Activated CD8-positive, alpha-beta memory T cell treated with anti-CD3 and anti-CD28 coated beads, Interleukin-2, amount 50 U/mL, for 1 hour (primary cell): ENCODE data around the gene HSPA6.
A peak's percentile ranks its signal among the peaks of the same experiment; 100 is the strongest.
"Not testable (repeated sequence)": the region's sequence is repeated elsewhere in the genome, so short reads cannot be mapped to it uniquely, and the experiment has no call there.

Source experiments
- DNase-seq: peaks from one replicate; pipeline ENCODE4 v3.0.0-alpha.2; 2020; ENCODE audit errors: extremely low read depth

HSPA6 gene

DNA sequence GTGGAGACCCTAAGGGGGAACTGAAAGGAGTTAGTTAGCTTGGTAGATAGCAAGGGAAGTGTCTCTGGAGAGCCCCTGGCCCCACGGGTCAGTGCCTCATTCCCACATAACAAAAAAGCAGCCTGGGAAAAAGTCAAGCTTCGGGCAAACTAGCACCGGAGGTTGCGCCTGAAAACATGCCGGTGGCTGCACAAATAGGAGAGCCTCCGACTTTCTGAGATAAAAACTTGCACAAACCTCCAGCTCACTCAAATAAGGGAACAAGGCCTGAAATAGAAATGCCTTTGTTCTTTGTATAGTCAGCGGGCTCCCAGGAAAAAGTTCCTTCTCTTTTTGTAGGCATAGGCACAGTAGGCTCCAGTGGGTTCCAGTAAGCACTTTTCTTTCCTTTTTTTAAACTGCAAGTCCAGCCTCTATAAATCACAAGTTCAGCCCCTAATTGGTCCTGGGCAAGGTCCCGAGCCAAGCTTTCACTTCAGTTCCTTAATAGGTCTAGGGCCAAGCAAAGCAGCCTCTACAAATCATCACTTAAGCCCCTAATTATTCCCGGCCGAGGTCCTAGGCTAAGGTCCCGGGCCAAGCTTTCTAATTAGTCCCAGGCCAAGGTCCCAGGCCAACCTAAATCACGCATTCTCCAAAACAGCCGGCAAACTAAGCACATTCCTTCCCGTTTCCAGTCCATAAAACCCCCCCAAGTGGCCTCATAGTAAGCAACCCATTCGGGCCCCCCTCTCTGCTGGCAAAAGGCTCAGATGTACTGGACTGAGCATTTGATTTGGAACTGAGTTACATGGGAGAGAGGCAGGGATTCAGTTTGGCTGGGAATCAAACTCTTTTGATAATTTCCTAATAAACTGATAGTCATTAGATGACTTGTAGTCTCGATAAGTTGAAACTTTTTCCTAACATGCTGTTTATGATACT is 8.6 kb downstream of the HSPA6 start:
- not testable (repeated sequence) for DNase-seq

DNA sequence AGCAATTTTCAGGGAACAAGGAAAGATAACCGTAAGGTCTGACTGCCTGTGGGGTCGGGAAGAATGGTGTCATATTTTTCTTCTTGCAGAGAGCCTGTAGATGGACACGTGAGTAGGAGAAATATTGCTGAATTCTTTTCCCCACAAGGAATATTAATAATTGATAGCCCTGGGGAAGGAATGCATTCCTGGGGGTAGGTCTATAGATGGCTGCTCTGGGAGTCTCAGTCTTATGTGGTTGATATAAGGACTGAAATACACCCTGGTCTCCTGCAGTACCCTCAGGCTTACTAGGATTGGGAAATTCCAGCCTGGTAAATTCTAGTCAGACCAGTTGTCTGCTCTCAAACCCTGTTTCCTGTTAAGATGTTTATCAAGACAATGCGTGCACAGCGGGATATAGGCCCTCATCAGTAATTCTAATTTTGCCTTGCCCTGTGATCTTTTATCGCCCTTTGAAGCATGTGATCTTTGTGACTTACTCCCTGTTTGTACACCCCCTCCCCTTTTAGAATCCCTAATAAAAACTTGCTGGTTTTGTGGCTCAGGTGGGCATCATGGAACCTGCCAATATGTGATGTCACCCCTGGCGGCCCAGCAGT is 12.8 kb downstream of the HSPA6 start:
- DNase-seq: not testable (repeated sequence)

- DNase-seq: not testable (repeated sequence)
These were observed 14.7 kb downstream of the HSPA6 start for GRCh38 chr1:161538925-161539479.

DNA sequence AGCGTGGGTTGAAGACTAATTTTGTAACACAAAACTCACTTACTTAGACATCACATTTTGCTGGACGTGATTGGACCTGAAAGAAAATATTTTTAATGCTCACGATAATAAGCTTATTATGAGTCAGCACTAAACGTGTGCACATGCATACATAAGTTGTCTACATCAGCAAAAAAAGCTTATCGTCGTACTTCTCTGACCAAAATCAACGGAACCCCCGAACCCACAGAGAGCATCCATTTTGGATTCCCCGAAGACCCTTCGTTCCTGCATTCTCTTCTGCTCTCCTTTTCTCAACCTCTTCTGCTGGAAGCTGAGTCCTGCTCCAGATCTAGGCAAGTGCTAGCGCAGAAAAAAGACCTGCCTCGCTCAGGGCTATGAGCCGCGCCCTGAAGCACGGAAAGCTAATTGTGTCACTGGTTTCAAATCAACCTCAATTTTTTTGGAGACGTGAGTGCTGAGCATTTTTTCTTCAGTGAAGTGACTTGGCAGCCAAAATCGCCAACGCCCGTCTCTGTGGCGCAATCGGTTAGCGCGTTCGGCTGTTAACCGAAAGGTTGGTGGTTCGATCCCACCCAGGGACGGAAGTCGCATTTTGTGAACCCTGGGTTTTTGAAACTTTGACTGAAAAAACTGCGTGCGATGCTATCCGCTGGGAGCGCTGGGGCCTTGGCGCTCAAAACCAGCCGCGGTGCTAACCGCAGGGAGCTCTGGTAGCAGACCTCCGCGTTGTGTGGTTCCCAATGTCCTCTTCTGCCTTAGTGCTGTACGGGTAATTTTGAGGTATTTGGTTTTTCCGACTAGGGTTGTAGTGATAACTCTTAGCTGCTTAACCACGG is 15.6 kb downstream of the HSPA6 start:
- DNase-seq: peak; percentile 64

DNA sequence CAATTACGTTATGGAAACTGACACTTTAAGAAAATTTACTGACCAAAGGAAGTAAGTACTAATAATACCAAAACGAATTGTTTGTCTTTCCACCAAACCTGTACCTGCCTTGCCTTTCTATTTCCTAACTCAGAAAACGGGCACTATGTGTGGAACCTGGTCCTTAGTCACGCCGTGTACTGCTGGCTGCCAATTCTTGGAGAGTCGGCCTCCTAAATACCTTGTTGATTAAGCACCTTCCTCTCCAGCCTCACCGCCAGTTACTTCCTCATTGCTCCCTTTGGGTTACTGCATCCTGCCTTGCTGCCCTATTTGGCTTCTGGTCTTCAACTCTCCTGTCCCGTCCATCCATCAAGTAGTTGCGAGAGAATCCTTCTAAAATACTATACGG is 16.2 kb downstream of the HSPA6 start:
- not testable (repeated sequence) for DNase-seq

DNA sequence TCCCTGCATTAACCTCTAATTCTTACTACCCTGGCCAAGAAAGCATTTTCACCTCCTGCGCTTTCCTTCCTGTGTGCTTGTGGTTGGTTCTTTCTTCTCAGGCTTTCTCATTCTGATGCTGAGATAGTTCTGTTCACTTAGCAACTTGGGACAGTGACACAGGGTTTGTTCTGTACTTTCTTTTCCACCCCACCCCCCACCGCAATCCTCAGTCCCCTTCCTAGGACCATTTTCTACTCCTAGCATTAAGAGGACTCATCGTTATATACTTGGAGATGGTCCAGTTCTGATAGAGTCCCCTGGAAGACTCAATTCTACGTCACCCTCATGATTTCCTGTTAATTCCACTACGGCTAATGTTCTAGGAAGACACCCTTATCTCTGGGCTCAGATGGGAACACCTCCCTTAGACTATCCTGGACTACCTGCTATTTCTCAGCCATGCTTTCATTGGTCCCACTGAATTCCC is 17.8 kb downstream of the HSPA6 start:
- not testable (repeated sequence) for DNase-seq

- DNase-seq: not testable (repeated sequence)
These were observed 18.8 kb downstream of the HSPA6 start for GRCh38 chr1:161543125-161543524.

DNA sequence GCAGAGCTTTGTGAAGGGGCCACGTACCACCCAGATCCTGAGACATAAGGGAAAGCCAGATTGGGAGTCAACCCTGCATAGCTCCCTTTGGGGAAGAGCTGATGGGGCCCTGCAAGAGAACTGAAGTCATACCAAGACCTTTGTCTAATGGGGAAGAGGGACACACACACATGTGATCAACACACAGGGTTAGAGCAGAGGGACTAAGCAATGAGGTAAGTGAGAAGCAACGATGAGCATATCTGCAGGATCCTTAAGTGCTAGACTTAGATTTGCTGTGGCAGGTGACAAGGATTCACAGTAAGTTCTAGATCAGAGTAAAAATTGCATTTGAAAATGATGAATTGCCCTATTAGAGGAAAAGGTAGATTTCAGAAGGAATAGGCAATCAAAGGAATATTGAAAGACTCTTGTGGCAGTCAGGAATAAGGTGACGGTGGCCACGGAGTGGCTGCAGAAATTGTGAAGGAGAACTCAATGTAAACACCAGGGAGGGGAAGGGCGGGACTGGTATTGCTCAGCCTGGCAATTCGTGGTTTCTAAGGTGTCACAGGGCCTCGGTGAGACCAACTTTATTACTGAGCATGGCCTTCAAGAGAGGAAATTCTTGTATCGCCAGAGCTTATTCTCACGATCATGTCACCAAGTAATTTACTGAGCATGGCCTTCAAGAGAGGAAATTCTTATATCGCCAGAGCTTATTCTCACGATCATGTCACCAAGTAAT is 20.8 kb downstream of the HSPA6 start:
- not testable (repeated sequence) for DNase-seq

DNA sequence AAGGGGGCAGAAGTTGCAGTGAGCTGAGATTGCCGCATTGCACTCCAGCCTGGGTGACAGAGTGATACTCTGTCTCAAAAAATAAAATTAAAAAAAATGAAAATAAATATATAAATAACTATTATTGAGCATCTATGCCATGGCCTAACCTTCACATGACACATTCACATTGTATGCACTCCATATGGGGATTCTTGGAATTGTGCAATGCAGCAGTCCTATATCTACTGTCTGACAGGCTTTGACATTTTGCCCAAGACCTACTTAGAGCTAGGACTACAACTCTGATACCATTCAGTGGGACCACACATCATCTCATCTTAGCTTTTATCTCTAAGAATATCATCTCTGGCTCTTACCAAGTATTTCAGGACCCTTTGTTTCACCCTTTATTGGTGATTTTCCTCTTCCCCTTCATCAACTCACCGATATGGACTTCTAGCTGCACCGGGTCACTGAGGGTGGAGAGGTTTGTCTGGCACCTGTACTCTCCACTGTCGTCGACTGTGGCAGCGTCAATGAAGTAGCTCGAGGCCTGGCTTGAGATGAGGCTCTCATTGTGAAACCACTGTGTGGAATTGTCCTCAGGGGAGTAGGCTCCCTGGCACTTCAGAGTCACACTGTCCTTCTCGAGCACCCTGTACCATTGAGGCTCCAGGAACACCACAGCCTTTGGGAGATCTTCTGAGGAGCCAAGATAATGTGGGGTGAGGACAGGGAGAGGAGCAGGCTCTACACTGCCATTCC is 23.8 kb downstream of the HSPA6 start:
- not testable (repeated sequence) for DNase-seq

- DNase-seq: not testable (repeated sequence)
These were observed 24.5 kb downstream of the HSPA6 start for GRCh38 chr1:161548749-161549406.

- no peak for DNase-seq
These were observed 25.3 kb downstream of the HSPA6 start, which contains the start of gene FCGR3A for GRCh38 chr1:161549652-161550051. TSS of gene FCGR3A (minus strand) at chr1:161549818. CDS start at chr1:161549736, 82 bp downstream.

DNA sequence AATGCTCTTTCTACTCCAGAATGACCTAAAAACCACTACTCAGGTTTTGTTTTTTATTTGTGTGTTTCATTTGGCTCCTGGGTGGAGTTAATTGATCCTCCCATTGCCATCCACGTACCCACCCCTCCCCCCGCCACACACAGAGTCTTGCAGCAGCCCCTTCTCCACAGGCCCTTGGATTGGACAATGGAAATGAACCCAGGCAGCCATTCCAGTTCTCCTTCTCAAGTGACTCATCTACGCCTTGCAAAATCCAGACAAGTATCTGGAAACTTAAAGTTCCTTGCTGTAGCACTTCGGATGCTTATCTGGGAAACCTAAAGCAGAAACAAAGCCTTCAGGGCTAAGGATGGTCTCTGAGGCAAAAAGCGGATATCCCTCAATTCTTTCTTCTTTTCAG is 26.6 kb downstream of the HSPA6 start:
- DNase-seq: not testable (repeated sequence)

DNA sequence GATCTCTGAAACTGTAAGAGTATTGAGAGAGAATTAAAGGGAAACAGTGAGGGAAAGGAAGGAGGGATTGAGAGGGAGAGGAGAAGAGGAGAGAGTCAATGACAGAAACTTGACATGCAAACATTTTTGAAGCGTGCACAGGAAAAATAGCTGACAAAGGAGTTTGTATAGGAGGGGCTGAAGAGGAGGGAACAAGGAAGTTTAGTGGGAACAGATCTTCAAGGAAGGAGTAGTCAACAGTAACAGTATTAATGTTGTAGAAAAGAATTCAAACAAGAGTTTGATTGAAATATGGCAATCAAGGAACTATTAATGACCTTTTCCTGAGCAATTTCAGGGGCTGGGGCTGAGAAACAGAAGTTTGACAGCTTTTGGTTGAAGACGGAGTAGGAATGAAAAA is 29.3 kb downstream of the HSPA6 start:
- DNase-seq: not testable (repeated sequence)

GRCh38 chr1:161554340-161554739 is 30.0 kb downstream of the HSPA6 start:
- DNase-seq: not testable (repeated sequence)

DNA sequence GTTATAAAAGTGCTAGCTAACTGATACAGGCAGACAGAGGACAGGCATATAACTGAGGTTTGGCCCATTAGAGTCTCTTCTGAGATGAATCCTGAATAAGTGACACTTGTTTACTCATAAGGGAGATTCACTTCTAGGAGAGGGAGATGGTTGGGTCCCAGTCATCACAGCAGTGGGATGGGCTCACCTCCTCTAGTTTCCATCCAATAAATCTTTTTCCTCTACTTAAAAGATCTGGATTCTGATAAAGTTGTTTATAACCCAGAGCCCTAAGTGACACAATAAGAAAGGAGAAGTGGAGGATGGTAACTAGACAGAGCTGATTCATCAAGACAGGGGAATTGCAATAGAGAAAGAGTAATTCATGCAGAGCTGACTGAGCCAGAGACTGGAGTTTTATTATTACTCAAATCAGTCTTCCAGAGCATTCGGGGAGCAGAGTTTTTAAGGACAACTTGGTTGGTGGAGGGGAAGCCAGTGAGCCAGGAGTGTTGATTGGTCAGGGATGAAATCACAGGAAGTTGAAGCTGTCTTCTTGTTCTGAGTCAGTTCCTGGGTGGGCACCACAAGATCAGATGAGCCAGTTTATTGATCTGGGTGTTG is 30.6 kb downstream of the HSPA6 start:
- not testable (repeated sequence) for DNase-seq

- DNase-seq: not testable (repeated sequence)
These were observed 31.8 kb downstream of the HSPA6 start for GRCh38 chr1:161556143-161556542.

GRCh38 chr1:161556990-161557389 is 32.6 kb downstream of the HSPA6 start:
- not testable (repeated sequence) for DNase-seq

GRCh38 chr1:161557506-161558450 is 33.4 kb downstream of the HSPA6 start:
- DNase-seq: not testable (repeated sequence)
